HG02884 (cell line): ENCODE measurements around the gene PSMD9.
"Not testable (repeated sequence)": the region's sequence is repeated elsewhere in the genome, so short reads cannot be mapped to it uniquely, and the experiment has no call there.

Experiments
- ATAC-seq: cut with Tn5 transposase; IDR thresholded peaks from one replicate; pipeline ENCODE4 v1.9.1; 2021; ENCODE audit warnings: mild to moderate bottlenecking, moderate library complexity; ENCODE audit not compliant: unreplicated experiment

PSMD9 gene

DNA sequence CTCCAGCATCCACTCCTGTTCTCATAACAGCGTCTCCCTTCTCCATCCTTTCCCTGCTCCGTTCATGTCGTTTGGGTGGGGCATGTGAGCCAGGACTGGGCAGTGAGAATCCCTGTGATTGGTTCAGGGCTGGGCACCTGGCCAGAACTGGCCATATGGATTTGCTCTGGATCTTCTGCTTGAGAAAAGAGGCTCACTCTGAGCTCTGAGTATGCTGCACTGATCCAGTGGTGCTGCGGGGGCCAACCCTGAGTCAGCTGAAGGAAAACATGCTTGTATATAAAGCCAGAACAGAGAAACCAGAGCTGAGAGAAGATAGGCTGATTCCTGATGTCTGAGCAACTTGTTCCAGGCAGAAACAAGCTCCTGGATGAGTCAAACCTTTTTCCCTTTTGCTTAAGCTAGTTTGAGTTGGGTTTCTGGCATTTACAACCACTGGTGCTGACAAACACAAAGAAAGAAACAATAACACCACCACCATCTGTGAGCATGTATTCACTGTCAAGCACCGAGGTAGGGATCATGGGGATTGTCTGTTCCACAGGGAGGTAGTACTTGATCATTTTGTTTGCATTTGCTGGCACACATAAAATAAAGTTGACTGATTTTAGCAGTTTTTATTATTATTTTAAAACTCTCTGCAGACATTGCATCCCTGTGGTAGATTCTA is 15.9 kb upstream of the PSMD9 start:
- no peak for ATAC-seq

DNA sequence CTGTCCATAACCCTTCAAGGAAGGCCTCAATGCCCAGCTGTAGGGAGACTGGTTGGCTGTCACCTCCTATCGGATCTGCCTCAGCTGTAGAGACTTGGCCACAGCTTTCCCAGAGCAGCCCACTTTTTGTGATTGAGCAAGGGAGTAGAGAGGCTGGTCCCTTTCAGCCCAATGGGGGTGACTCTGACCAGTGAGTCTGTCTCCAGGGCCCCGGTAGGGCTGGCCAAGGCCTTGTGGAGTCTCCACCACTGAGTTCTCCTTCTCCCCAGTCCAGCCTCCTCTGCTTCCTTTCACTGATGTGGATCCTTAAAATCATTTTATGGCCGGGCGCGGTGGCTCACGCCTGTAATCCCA is 15.4 kb upstream of the PSMD9 start:
- ATAC-seq: no peak

DNA sequence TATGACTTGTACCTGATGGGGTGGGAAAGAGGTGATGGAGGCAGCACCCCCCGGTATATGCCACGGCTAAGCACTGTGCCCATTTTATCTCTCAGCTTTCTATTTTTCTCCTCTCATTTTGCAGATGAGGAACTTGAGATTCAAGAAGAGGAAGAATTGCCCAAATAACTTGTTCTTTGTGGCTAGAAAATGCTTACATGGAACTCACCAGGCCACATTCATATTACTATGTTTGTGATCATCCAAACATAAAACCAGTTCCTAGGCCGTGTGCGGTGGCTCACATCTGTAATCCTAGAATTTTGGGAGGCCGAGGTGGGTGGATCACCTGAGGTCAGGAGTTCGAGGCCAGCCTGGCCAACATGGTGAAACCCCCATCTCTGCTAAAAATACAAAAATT is 14.5 kb upstream of the PSMD9 start:
- ATAC-seq: no peak

- no peak for ATAC-seq
Observed at GRCh38 chr12:121875582-121875981, 13.0 kb upstream of the PSMD9 start.

DNA sequence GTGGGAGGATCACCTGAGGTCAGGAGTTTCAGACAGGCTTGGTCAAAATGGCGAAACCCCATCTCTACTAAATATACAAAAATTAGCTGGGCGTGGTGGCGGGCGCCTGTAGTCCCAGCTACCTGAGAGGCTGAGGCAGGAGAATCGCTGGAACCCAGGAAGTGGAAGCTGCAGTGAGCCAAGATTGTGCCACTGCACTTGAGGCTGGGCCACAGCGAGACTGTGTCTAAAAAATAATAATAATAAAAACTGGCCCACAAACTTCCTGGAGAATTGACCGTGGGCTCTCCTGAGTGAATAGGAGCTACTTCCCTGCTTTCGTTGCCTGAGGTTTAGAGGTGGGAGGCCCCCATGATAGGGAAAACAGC is 12.5 kb upstream of the PSMD9 start:
- not testable (repeated sequence) for ATAC-seq

DNA sequence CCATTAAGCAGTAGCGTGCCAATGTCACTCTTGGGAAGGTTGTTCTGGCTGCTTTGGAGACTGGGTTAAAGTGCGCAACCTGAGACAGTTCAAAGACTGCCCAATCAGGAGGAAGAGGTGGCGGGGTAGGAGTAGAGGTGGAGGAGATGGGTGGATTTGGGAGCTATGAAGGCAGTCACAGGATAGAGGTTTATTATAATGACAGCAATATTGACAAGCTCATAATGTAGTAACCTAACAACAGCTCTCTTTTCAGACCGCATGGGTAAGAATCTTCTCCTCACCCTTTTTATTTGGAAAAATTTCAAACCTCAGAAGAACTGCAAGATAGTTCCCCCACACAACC is 5.3 kb upstream of the PSMD9 start:
- ATAC-seq: no peak

DNA sequence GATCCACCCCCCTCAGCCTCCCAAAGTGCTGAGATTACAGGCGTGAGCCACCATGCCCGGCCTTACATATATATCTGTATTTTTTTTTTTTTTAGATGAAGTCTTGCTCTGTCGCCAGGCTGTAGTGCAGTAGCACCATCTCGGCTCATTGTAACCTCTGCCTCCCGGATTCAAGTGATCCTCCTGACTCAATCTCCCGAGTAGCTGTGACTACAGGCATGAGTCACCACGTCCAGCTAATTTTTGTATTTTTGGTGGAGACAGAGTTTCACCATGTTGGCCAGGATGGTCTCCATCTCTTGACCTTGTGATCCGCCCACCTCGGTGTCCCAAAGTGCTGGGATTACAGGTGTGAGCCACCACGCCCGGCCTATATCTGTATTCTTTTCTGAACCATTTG is 3.5 kb upstream of the PSMD9 start:
- not testable (repeated sequence) for ATAC-seq

- ATAC-seq: no peak
Observed at GRCh38 chr12:121888083-121888477, 510 bp upstream of the PSMD9 start.

- no peak for ATAC-seq
Observed at GRCh38 chr12:121889274-121889624, 659 bp downstream of the PSMD9 start.

DNA sequence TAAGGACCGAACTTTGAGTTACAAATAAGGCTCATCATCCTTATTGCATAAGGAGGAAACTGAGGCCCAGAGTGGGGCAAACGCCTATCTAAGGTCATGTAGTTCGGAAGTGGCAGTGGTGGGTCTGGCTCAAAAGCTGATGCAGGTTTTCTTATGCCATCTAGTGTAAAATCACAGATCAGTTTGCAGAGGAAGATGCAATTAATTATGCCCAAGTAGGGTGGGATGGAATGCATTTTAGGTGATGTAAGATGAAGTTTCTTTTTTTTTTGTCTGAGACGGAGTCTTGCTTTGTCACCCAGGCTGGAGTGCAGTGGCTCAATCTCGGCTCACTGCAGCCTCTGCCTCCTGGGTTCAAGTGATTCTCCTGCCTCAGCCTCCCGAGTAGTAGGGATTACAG is 1.1 kb downstream of the PSMD9 start:
- not testable (repeated sequence) for ATAC-seq

GRCh38 chr12:121892673-121893561 is 4.3 kb downstream of the PSMD9 start:
- ATAC-seq: no peak

DNA sequence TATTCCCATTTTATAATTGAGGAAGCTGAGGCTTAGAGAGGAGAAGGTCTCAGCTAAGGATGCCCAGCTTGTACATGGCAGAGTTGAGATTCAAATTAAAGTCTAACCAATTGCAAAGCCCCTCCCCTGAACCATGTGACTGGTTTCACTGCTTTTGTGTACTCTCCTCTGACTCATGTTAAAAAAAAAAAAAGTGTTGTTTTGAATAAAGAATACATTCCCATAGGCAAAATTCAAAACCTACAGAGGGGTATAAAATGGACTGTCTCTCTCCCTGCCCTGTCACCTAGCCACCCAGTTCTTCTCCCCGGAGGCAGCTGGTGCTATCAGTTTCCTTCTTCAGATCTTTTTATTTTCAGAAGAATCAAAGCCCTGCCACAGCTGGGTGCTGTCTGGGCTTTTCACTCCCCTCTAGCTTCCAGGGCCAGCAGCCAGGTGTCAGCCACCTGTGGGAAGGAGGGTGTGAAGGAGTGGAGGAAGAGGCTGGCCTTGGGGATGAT is 5.4 kb downstream of the PSMD9 start:
- ATAC-seq: no peak

DNA sequence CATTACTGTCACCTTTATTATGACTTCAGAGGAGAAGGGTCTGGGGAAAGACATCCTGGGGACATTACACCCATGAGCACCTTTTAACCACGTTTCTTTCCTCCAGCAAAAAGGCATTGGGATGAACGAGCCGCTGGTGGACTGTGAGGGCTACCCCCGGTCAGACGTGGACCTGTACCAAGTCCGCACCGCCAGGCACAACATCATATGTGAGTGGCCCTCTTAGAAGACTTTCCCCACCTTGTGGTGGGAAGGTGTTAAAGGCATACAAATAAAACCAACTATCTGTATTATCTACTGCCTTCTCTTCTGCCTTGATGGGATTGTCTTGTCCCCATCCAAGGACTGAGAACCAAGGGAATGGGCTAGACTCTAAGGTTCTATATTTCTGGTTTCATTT is 6.0 kb downstream of the PSMD9 start:
- no peak for ATAC-seq

DNA sequence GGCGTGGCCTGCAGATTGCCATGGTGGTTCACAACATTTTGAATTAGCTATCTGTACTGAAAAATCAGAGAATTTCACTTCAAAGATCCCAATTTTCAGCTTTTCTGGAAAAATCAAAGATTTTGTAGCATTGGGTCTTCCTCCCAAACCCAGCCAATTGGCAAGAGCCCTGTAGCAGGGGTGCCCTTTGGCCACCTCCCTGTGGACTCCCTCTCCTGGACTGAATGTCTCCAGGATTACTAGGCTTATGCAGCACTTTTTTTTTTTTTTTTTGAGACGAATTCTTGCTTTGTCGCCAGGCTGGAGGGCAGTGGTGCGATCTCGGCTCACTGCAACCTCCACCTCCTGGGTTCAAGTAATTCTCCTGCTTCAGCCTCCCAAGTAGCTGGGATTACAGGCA is 9.7 kb downstream of the PSMD9 start:
- ATAC-seq: no peak

GRCh38 chr12:121899590-121899989 is 11.0 kb downstream of the PSMD9 start:
- ATAC-seq: no peak

DNA sequence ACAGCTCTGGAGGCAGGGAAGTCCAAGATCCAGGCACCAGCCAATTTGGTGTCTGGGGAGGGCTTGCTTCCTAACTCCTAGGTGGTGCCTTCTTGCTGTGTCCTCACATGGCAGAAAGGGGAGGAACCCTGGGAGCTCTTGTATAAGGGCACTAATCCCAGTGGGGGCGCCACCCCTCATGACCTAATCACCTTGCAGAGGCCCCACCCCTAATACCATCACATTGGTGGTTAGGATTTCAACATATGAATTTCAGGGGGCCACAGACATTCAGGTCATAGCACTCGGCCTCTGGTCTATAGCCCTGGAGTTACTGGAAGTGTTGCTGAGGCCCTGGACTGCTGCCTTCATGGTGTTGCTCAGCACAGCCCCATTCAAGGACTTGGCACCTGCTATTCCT is 14.6 kb downstream of the PSMD9 start:
- no peak for ATAC-seq

DNA sequence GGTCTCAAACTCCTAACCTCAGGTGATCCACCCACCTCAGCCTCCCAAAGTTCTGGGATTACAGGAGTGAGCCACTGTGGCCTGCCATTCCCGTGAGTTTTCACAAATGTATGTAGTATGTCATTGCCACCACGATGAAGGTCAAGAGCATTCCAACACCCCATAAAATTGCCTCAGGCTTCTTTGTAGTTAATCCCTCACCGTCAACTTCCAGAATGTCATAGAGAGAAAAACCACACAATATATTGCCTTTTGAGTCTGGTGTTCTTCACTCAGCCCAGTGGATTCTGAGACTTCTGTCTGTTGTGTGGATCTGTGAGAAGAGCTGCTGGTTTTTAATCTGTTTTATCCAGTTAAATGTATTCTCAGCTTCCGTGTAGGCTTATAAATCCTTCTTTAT is 17.2 kb downstream of the PSMD9 start:
- no peak for ATAC-seq

GRCh38 chr12:121908702-121909101 is 20.1 kb downstream of the PSMD9 start:
- ATAC-seq: no peak

GRCh38 chr12:121911824-121912585 is 23.4 kb downstream of the PSMD9 start:
- ATAC-seq: no peak

DNA sequence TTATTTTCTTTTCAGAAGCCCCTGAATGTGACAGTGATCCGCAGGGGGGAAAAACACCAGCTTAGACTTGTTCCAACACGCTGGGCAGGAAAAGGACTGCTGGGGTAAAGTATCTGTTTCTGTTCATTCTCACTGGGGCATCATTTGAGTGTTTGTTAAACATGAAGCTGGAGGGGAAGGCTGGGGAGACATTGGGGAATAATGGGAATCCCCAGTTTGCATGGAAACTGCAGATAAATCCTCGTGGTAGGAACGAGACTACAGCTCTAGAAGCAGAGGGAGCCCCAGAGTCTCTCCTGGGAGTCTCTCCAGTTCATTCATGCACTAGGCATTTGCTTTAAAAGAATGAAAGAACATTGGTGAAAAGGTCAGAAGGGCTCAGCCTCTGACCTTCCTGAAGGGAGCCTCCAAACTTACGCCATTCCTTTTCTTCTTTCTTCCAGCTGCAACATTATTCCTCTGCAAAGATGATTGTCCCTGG is 27.3 kb downstream of the PSMD9 start:
- no peak for ATAC-seq

- no peak for ATAC-seq
Observed at GRCh38 chr12:121916719-121917118, 28.1 kb downstream of the PSMD9 start.
